IPS DF 19.7 (cell line): ENCODE data around the gene LACTBL1.
"Not testable (repeated sequence)": the region's sequence is repeated elsewhere in the genome, so short reads cannot be mapped to it uniquely, and the experiment has no call there.

Experiments
- DNase-seq: peaks from one replicate; pipeline ENCODE4 v3.0.0-alpha.2; 2013; ENCODE audit warnings: low read depth, low spot score

The LACTBL1 gene

DNA sequence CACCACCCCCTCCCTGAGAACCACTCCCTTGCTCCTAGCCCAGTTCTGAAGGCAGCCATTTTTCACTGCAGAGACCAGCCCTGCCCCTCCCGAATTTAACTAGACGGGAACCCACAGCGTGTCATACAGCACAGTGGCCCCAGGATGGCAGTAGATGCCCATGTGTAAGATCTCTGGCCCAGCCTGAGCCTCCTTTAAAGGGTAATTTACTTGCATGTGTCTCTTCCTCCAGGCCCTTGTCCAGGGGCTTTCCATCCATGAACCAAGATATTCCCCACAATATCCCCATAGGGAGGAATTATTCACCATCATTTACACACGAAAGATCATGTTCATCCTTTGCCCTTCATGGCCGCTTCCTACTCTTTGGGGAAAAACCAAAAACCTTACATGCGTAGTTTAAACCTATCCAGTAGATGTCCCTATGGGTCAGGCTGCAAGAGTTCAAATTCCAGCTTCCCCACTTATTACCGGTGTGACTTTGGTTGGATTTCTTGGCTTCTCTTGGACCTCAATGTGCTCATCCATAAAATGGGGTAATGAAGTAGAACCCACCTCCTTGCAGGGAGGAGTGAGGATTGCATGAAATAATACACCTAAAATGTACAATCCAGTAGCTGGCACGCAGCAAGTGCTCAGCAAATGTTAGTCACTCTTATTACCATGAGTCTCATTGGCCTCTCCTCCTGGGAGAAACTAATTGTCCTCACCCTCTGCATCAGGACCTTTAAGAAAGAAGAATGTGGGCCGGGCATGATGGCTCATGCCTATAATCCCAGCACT lies 4.0 kb upstream of the LACTBL1 start:
- DNase-seq, result peak; percentile 67

DNA sequence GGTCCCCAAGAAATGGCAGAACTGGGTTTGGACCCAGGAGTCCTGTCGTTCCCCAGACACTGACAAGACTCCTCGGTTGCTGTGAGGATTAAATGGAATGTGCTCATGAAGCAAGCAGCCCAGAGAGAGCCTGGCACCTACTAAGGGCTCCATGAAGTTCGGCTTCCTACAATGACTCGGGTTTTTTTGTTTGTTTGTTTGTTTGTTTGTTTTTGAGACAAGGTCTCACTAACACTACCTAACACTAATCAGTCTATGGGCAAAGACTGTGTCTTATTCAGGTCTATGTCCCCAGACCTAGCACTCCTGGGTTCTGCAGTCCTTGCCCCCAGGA lies 3.4 kb upstream of the LACTBL1 start:
- no peak for DNase-seq

DNA sequence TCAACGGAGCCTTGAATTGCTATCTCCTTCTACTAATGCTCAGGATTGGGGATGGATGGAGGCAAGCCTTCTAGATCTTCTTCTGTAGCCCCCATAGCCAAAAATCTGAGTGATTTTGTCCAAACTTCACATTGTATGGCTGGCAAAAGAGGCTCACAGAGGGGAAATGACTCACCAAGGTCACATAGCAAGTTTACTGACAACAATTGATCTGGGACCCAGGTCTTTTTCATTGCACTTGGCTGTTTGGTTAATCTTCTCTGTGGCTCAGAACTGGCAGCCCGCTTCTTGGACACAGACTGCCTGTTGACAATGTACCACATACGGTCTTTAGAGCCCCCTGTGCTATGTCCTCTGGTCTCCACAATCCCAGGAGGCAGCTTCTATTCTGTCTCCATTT lies 3.0 kb upstream of the LACTBL1 start:
- DNase-seq, result no peak

DNA sequence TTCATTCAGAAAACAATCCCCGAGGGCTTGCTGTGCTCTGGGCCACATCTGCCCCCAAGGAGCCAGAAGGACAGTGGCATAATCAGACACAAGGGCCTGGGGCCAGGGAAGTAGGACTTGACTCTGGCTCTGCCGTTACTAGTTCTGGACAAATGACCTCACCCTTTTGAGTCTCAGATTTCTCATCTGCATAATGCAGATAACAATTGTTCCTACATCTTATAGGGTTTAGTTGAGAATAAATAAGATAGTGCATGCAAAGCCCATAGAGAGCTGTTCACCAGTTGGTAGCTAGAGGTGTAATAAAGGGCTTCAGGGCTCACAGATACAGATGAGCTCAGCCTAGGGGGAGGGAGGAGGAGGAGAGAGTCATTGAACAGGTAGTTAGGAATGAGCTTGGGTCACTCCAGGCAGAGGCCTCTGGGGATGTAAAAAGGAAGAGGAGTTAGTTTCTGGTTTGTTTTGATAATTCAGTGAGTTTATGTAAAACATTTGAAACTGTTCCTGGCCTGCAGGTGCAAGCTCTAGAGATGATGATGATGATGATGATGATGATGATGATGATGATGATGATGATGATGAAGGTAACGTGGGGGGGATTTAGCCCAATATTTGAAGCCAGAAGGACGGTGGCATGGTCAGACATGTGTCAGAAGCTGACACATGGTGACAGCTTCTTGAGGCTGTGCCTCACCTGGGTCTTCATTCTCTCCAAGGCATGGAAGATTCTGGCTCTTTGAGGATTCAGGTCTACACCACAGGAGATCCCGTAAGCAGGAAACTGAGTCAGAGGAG lies 858 bp downstream of the LACTBL1 start:
- no peak for DNase-seq

DNA sequence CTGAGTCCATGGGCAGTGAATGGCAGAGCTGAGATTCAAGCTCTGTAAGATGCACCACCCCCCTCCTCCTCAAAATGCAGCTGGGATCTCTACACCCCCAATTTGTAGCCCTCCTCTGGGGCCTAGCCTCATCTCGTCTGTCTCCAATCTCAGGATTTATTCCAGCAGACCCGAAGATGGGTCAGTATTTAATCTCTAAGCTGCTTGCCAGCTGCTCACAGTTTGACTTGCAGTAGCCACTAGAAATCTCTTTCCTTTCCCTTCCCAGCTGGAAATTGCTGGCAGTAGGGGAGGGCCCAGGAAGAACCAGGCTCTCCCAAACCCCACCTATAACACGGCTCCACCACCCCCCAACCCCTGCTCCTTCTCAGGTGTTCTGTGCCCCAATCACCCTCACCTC lies 1.5 kb downstream of the LACTBL1 start:
- DNase-seq, result no peak

DNA sequence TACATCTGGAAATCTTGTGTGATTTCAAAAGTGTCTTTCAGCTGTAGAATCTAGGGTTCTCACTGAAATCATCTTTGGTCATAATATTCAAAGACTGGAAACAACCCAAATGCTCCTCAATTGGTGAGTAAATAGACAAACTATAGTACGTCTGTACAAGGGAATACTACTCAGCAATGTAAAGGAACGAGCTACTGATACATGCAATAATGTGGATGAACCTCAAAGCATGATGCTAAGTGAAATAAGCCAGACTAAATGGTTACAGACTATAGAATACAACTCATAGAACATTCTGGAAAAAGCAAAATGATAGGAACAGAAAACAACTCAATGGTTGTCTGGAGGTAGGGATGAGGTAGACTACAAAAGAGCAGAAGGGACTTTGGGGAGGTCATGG lies 2.6 kb downstream of the LACTBL1 start:
- DNase-seq, result no peak

DNA sequence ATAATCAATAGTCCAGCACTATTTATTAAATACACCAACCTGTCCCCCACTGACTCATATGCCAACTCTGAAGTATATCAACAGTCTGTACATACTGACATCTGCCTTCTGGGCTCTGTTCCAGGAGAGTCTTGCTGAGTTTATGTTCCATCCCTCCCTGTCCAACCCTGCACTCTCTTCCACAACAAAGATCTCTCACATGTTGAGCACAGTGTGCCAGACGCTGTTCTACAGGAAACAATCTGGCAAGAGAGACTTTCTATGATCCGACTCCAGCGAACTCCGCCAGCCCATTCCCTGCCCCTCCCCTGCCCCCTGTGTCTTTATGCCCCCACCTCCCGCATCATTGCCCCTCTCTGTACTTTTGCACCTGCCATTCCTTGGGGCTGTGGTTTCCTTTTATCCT lies 3.4 kb downstream of the LACTBL1 start:
- DNase-seq, result no peak

DNA sequence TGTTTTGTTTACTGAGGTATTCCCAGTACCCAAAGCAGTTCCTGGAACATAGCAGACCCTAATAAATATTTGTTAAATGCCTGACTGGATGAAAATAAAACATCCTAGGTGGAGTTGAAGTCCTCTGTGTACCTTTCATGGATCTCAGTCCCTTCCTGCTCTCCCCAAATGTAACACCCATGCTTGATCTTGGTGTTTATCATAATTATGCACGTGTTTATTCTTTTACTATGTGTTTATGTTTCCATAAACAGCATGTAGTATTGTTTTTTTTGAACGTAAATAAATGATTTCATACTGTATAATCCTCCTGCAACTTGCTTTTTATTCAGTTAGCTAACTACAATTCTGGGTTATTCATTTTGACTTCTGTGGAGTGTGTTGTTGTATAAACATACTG lies 4.8 kb downstream of the LACTBL1 start:
- DNase-seq, result no peak

DNA sequence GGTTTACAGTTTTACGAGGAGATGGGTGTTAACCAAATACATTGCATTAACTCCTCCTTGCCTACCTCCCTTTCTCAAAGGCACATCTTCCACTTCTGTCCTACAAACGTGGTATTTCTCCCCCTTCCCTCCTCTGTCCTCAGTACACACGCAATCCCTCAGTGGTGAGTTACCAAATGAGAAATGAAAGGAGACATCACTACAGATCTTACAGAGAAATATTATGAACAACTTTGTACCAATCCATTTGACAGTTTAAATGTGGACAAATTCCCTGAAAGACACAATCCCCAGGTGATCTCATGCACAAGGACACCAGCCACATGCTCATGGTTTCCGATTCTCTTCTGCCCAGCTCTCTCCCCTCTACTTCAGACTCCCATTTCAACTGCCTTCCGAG lies 6.4 kb downstream of the LACTBL1 start:
- DNase-seq, result no peak

DNA sequence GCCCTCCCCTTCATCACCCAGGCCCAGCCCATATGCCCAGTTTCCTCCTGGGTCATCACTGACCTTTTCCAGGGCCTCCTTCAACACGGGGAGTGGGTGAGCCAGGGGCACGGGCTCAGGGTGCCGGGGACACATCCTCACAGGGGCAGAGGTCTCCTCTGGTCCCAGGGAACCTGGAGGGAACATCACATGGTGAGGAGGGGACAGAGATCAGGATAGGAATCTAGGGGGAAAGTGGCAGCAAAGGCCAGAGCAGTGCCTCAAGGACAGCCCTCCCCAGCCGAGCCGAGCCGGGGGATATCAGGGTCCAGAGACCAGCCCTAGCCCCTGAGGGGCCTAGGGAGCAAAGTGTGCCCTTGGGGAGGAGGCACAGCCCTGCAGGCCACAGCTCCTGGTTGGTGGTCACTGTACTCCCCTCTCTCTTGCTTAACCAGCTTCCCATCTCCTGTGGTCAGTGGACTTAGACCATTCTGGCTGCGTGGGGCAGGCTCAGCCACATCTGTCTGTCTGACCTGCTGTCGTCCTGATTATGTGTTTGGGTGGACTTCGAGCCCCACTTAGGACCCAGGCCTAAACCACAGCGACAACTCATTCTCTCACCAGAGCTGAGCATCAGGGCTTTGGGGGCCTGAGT lies 9.5 kb downstream of the LACTBL1 start:
- no peak for DNase-seq

DNA sequence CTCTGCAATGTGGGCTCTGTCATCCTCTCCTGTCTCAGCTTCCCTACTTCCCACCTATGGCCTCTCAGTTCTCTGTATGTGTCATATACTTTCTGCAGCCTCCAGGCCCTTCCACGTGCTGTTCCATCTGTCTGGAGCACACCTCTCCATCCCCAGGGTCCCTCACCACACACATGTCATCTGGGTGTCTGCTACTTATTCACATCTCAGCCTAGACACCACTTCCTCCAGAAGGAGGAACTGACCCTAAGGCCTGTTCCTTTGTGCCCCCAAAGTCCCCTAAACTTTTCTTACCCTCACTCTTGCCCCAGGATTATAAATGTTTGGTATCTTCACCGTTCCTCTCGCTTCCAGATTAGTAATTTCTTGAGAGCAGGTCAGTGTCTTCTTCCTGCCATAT lies 10.1 kb downstream of the LACTBL1 start:
- no peak for DNase-seq

DNA sequence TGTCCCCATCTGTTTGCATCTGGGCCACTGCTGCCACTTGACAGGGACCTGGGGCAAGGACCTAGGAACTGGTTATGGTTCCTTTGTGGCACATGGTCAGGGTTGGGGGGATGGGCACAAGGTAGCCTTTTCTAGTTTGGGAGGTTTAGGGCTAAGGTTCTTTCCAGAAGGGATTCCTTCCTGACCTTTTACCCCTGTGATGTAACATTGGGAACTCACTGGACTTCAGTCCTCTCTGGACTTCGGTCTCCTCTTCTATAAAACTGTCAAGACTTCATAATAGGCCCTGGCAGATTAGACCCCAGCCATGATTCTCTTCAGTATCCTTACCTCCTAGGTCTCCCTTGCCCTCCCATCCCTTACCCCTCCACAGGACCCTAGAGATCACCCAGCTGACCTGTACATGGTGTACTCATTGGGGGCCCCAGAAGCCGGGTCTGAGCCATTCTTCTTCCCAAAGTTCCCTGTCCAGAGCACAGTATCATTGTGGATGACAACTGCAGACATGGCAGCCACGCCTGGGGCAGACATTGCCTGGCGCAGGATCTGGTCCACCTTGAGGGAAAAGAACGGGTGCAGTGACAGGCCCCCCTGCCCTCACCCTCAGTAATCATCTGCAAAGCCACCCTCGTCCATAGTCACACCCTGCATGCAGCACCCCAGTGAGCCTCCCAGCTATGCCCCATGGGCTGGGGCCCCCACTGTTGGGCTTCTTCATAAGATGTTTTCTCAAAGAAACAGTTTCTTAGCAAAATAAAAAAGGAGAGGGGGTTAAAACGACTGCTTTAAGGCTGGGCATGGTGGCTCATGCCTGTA lies 12.9 kb downstream of the LACTBL1 start:
- DNase-seq, result no peak

DNA sequence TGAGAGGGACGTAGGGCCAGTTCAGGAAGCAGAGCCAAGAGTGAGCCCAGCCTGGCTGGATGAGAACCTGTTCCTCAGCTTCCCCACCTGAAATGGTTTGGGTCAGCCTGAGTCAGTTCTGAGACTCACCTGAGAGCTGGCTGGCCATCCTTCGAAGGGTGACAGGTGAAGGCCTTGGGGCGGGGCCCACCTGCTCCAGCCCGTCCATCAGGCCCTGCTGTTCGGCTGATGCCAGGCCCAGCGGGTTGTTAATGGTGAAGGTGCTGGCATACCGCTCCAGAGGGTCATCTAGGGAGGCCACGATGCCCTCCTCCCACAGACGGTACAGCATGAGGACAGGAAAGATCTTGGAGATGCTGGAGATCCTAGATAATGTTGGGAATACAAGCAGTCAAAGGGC lies 14.1 kb downstream of the LACTBL1 start:
- DNase-seq, result no peak

DNA sequence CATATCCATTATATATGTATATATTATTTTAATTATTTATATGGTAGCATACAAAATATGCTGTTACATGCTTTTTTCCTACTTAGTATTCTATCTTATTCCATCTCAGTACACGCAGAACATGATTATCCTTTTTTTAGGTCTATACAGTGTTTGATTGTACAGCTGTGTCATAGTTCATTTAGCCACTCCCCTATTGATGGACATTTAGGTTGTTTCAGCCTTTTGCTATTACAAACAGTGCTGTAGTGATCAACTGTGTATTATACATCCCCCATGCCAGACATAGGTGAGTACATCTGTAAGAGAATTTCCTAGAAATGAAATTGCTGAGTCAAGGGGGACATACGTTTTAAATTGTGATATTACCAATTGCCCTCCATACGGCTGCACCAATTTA lies 15.6 kb downstream of the LACTBL1 start:
- DNase-seq, result no peak

DNA sequence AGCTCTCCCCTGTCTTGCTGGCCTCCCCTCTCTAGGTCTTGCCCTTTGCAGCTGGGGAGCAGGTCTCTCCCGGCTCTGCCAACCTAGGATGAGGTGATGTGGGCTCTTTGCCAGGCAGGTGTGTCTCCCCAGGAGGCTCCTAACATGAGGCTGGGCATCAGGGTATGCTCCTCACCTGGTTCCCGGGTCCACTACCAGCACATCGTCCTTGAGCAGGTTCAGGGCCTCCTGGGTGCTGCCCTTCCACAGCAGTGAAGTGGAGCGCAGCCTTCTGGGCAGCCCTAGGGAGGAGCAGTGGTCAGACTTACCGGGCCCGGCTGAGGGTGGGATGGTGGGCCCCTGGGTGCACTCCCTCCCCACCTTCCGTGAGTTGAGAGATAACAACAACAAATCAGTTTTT lies 17.5 kb downstream of the LACTBL1 start:
- no peak for DNase-seq

DNA sequence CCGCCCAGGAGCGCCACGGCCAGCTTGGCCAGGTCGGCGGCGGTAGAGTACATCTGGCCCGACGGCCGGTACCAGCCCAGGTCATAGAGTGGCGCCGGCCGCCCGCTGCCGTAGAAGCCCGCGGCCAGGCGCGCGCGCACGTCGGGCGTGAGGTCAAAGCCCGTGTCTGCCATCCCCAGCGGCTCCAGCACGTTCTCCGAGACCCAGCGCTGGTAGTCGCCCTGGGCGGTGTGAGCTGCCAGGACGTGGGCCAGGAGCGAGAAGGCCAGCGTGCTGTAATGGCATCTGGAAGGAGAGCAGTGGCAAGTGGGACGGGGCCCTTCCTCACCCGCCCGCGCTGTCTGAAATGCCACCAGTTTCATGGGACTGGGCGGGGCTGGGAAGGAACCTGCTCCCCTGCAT lies 18.9 kb downstream of the LACTBL1 start:
- no peak for DNase-seq

DNA sequence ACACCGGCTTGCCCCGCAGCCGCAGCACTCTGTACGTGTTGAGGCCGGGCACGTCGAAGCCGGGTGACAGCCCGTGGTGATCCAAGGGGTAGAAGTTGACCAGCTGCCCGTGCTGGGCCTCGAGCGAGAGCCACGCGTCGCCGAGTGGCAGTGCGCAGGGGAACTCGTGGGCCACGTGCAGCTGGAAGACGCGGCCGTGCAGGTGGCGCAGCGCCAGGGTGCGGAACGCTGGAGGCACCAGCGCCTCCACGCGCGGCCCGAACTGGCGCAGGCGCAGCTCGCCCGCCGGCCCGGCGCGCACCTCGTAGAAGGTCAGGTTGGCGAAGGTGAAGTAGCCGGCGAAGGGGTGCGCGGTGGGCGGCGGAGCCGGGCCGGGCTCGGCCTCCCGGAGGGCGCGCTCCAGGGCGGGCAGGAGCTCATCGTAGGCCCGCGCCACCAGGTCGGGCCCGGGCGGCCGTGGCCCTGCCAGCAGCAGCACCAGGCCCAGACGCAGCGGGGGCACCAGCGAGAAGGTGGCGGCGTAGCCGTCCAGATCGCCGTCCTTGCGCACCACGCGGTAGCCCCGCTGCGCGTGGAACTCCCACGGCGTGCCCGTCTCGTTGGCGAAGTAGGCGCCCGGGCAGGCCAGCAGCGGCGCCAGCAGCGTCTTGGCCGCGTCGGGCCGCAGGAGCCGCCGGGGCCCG lies 19.5 kb downstream of the LACTBL1 start:
- DNase-seq, result no peak

DNA sequence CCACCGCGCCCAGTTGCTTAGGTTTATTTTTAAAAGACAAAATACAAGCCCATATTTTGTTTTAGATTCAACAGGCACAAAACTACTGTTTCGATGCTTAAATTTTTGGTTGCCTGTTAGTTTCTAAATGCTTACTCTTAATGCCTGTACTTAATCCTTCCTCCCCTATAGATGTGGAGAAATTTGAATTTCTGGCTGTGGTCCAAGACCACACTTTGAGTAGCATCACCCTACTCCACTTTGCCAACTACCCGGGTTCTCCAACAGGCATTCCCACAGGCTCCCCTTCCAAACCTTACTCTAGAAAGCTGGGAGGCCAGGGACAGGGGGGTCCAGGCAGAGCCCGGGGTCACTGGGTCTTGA lies 20.0 kb downstream of the LACTBL1 start:
- DNase-seq, result no peak

DNA sequence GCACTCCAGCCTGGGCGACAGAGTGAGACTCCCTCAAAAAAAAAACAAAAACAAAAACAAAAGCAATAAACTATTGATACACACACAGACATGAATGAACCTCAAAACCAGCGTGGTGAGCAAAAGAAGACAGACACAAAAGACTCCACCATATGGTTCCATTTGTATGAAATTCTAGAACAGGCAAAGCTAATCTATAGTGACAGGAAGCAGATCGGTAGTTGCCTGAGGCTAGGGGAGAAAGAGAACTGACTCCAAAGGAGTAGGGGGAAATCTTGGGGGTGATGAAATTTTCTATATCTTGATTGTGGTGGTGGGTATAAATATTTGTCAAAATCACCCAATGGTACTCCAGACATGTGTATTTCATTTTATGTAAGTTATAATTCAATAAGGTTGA lies 20.9 kb downstream of the LACTBL1 start:
- DNase-seq, result no peak

DNA sequence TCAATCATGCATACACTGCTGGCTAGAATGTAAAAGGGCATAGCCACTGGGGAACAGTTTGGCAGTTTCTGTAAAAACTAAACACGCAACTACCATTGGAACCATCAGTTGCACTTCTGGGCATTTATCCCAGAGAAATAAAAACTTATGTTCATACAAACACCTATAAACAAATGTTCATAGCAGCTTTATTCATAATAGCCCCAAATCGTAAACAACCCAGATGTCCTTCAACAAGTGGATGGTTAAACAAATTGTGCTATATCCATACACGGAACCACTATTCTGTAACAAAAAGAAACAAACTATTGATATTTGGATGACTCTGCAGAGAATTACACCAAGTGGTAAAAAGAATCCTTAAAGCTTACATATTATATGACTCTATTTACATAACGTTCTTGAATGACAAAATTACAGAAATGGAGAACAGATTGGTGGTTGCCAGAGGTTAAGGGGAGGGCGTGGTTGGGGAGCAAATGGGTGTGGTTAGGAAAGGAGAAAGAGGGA lies 22.8 kb downstream of the LACTBL1 start:
- no peak for DNase-seq

DNA sequence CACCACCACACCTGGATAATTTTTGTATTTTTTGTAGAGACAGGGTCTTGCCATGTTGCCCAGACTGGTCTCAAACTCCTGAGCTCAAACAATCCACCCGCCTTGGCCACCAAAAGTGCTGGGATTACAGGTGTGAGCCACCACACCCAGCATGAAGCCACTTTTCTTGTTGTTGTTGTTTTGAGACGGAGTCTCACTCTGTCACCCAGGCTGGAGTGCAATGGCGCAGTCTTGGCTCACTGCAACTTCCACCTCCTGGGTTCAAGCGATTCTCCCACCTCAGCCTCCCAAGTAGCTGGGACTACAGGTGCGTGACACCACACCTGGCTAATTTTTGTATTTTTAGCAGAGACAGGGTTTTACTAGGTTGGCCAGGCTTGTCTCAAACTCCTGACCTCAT lies 27.5 kb downstream of the LACTBL1 start:
- DNase-seq, result not testable (repeated sequence)
